DOHH2 (cell line): ENCODE data around the gene ITPR2.
"Not testable (repeated sequence)": the region's sequence is repeated elsewhere in the genome, so short reads cannot be mapped to it uniquely, and the experiment has no call there.

ENCODE experiments used
- H3F3A ChIP-seq: fragments of 200-600 bp; sonication (generic), shearing (Covaris generic); 2 replicates; pipeline ENCODE4 v1.6.0; 2016; ENCODE audit warnings: antibody characterized with exemption, mild to moderate bottlenecking; ENCODE audit not compliant: control insufficient read depth, insufficient read depth
- H3K27ac ChIP-seq: fragments of 200-600 bp; sonication (generic); 2 replicates; pipeline ENCODE4 v1.5.1; 2014; ENCODE audit warnings: low read depth, mild to moderate bottlenecking, low read length, moderate library complexity
- H3K27me3 ChIP-seq: fragments of 200-600 bp; sonication (generic); 2 replicates; pipeline ENCODE4 v1.6.1; 2014; ENCODE audit warnings: mild to moderate bottlenecking, low read length, mixed read lengths; ENCODE audit not compliant: control insufficient read depth
- H3K36me3 ChIP-seq: fragments of 200-600 bp; sonication (generic); 2 replicates; pipeline ENCODE4 v1.6.1; 2014; ENCODE audit warnings: mild to moderate bottlenecking, low read length, moderate library complexity, mixed read lengths; ENCODE audit not compliant: control insufficient read depth
- H3K4me1 ChIP-seq: fragments of 200-600 bp; sonication (generic); 2 replicates; pipeline ENCODE4 v1.6.1; 2014; ENCODE audit warnings: mild to moderate bottlenecking, low read length, mixed read lengths; ENCODE audit not compliant: control insufficient read depth
- H3K4me2 ChIP-seq: fragments of 200-600 bp; sonication (generic); 2 replicates; pipeline ENCODE4 v1.6.0; 2014; ENCODE audit warnings: mild to moderate bottlenecking, low read length, moderate library complexity
- H3K4me3 ChIP-seq: fragments of 200-600 bp; sonication (generic); 2 replicates; pipeline ENCODE4 v1.5.1; 2014; ENCODE audit warnings: mild to moderate bottlenecking, low read length, mixed read lengths
- H3K79me2 ChIP-seq: fragments of 200-600 bp; sonication (generic); 2 replicates; pipeline ENCODE4 v1.6.1; 2014; ENCODE audit warnings: mild to moderate bottlenecking, low read length, mixed read lengths; ENCODE audit not compliant: control insufficient read depth
- H3K9me2 ChIP-seq: fragments of 200-600 bp; sonication (generic); replicated peaks from 2 replicates; pipeline ENCODE4 v1.6.1; 2014; ENCODE audit warnings: mild to moderate bottlenecking, low read length, mixed read lengths; ENCODE audit not compliant: control insufficient read depth
- H3K9me3 ChIP-seq: fragments of 200-600 bp; sonication (generic); 2 replicates; pipeline ENCODE4 v1.6.1; 2014; ENCODE audit warnings: antibody characterized with exemption, low read length, mixed read lengths; ENCODE audit not compliant: control insufficient read depth, insufficient read depth
- H4K20me1 ChIP-seq: fragments of 200-600 bp; sonication (generic); 2 replicates; pipeline ENCODE4 v1.6.0; 2014; ENCODE audit warnings: low read depth, mild to moderate bottlenecking, antibody characterized with exemption, low read length, moderate library complexity; ENCODE audit not compliant: control insufficient read depth, insufficient read depth
- CTCF ChIP-seq: fragments of 200-600 bp; sonication (generic); IDR thresholded peaks from one replicate; pipeline ENCODE4 v1.5.1; 2014; ENCODE audit warnings: antibody characterized with exemption, mild to moderate bottlenecking, low read depth, low read length; ENCODE audit not compliant: poor library complexity, severe bottlenecking
- EZH2phosphoT487 ChIP-seq: fragments of 200-600 bp; sonication (generic); IDR thresholded peaks from 2 replicates; pipeline ENCODE4 v1.6.1; 2017; ENCODE audit warnings: borderline replicate concordance, mild to moderate bottlenecking, antibody characterized with exemption, low read length, moderate library complexity, mixed read lengths

The ITPR2 gene

DNA sequence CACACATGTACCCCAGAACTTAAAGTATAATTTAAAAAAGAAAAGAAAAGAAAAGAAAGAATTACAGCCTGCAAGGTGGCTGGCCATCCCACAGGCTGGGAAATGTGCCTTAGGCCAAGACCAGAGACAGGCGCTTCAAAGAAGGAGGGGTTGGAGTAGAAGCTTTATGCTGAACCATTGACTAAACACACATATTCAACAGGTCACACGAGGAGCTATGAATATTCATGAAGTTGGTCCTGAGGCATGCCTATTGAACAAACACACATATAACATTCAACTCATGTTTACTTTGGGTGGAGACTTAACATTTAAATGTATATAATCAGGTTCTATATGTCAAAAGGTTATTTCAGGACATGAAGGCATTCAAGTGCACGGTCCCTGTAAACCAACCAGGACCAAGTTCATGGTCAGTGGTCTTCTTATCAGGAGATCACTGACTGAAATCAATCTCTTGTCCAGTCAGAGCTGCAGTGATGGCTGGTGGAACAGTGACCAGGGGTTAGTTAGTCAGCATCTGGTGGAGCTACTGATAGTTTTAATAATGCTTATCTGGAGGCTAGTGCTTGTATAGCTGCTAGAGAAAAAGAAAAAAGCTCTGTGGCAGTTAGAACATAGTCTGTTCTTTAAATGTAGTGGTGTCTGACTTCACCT lies 35.6 kb upstream of the ITPR2 start:
- Histone ChIP-seq H3K27me3 (no peaks in the 10 kb centered on the region), H3K27ac (no peak overlapping the region)

DNA sequence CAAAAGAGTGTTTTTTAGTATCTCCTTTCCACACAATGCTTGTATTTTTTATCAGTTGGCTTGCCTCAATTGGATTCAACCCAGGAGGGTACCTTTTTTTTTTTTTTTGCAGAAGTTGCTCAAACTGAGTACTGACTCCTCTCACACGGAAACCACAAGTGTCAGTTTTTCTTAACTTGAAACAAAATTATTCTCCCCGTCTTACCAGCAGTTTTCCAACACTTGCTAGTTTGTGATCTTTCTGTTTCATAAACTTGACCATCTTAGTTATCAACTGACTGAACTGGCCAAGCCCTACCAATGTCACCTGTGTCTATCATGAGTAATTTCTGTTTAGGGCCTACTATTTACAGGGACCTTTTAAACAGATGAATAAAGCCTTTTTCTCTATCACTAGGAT lies 34.1 kb upstream of the ITPR2 start:
- Histone ChIP-seq H3K27me3 (no peaks in the 10 kb centered on the region), H3K9me2 (no peaks in the 10 kb centered on the region), H3K9me3 (no peaks in the 10 kb centered on the region), H3K79me2 (no peaks in the 10 kb centered on the region), H3K4me3 (no peak overlapping the region), H3F3A (no peaks in the 10 kb centered on the region), H3K4me1 (peaks cover 25% of the 10 kb centered on the region), H4K20me1 (no peaks in the 10 kb centered on the region), H3K27ac (no peak overlapping the region), H3K4me2 (peak overlapping the region; percentile 7; the same call in 1 of the 2 replicates), H3K36me3 (no peaks in the 10 kb centered on the region)
- no peak for TF ChIP-seq CTCF
- TF ChIP-seq EZH2phosphoT487 = no peak

More for the DNA sequence above, 35.6 kb upstream of the ITPR2 start:
- no peaks in the 10 kb centered on the region for H3K9me2 ChIP-seq
- H3K36me3 ChIP-seq = no peaks in the 10 kb centered on the region
- H3K4me3 ChIP-seq = no peak overlapping the region
- H4K20me1 ChIP-seq = no peaks in the 10 kb centered on the region
- no peaks in the 10 kb centered on the region for H3F3A ChIP-seq
- no peaks in the 10 kb centered on the region for H3K9me3 ChIP-seq
- TF ChIP-seq EZH2phosphoT487 = no peak
- no peak for TF ChIP-seq CTCF
- no peak overlapping the region for H3K4me2 ChIP-seq
- H3K79me2 ChIP-seq = no peaks in the 10 kb centered on the region
- peaks cover 26% of the 10 kb centered on the region for H3K4me1 ChIP-seq

DNA sequence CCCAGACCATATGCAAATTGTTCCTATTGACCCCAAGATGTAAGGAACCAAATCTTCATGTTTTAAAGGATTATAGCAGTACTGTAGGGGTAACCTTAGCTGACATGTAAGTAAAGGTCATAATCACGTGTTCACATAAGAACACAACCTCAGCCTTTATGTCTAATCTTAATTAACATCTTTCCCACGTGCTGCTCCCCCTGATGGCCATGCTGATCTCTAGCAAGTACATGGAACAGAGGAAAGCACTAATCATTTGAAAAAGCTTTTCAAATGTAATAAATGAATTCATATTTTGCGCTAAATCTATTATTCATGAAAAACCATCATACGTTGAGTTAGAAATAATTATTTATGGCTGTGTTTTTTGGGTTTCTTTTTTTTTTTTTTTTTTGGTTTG lies 30.5 kb upstream of the ITPR2 start:
- no peaks in the 10 kb centered on the region for H3K79me2 ChIP-seq
- H3K9me3 ChIP-seq = no peaks in the 10 kb centered on the region
- H3K4me3 ChIP-seq = no peak overlapping the region
- TF ChIP-seq CTCF = peak; percentile 62
- no peak for TF ChIP-seq EZH2phosphoT487
- H3K4me1 ChIP-seq = peaks cover 5% of the 10 kb centered on the region
- H3F3A ChIP-seq = no peaks in the 10 kb centered on the region
- no peaks in the 10 kb centered on the region for H3K36me3 ChIP-seq
- H3K27ac ChIP-seq = no peak overlapping the region
- H3K27me3 ChIP-seq = no peaks in the 10 kb centered on the region
- H4K20me1 ChIP-seq = no peaks in the 10 kb centered on the region
- no peak overlapping the region for H3K4me2 ChIP-seq
- no peaks in the 10 kb centered on the region for H3K9me2 ChIP-seq

GRCh38 chr12:26862787-26863186 lies 29.8 kb upstream of the ITPR2 start:
- H3F3A ChIP-seq, H3K9me2 ChIP-seq, H3K27ac ChIP-seq, H3K27me3 ChIP-seq, H3K36me3 ChIP-seq, H4K20me1 ChIP-seq, H3K4me3 ChIP-seq, H3K79me2 ChIP-seq, H3K4me1 ChIP-seq, H3K4me2 ChIP-seq, H3K9me3 ChIP-seq: not testable (repeated sequence)
